NCI-H1417 treated with DMSO at 0.1 percent for 48 hours (cell line): ENCODE measurements around the gene LRRC45.
A peak's percentile ranks its signal among the peaks of the same experiment; 100 is the strongest.
"Not testable (repeated sequence)": the region's sequence is repeated elsewhere in the genome, so short reads cannot be mapped to it uniquely, and the experiment has no call there.

ENCODE experiments used
- DNase-seq: peaks from one replicate; lab custom pipeline; 2025; lab: John Stamatoyannopoulos, UW

LRRC45 gene

DNA sequence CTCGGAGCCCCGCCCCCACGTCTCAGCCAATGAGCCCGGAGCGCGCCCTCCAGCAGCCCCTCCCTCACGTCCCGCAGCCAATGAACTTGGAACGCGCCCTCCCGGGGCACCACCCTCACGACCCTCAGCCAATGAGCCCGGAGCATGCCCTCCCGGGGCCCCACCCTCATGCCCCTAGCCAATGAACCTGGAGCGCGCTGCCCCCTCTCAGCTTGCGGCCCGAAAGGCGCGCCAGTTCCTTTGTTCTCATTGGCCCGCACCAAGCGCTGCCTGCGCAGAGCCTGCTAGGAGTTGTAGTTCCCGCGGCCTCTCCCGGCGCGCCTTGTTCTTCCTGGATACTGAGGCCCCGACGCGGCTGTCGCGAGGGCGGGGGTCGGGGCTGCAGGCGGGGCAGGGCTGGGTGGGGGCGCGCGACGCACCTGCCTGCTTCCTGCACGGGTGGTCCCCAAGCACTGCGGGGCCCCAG is at the start of gene LRRC45:
LRRC45 (plus strand) TSS at position 325 of the 466 bp plus-strand sequence. CDS start 339 bp downstream, outside the sequence.
- peak; percentile 97 for DNase-seq

DNA sequence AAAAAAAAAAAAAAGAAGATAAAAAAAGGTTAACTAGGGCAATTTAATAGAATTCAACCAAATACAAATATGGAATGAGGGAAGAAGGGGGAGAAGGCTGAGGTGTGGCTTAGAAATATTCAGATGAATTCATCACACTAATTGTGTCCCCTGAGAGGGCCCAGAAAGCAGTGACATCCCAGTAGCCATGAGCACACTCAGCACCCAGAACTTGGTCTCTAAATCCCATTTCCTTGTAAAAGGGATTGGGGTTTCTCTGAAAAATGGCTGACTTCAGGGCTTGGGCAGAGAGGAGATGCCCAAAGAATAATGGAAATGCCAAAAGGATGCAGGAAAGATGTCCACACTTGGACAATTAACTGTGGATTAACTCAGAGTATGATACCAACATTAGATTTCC is 49.7 kb upstream of the LRRC45 start:
- DNase-seq: no peak

DNA sequence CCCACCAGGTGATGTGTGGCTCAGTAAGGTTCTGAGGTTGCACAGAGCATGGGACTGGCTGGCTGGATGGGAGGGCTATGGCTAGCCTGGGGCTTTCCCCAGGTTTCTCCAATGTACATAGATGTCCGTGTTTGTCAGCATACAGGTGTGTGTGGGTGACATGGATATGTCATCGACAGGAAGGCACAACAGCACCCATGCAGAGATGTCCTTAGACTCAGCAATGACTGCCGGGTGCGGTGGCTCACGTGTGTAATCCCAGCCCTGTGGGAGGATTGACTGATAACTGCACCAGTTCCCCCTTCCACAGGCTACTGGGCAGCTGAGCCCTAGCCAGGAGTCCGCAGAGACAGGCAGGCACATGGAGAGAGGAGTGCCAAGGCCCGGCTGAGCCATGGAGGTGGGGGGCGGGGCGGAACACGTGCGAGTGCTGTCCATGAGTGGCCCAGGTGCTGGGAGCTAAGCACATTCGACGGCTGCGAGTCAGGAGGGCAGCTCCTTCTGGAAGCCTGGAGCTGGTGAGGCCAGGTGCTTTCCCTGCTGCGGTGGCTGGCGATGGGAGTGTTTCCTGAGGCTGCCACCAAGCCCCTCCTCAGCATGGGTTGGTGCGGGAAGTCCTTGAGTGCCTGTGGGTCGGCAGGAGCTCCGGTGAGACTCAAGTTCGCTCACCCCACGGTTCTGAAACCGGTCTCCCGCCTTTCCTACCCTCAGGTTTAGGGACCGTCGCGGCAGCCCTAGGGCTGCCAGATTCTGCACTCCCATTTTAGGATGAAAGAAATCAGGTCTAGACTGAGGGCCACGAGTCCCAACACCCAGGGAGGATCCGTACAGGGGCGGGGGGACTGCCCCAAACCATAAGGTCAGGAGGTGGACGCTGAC is 46.5 kb upstream of the LRRC45 start:
- DNase-seq: peak; percentile 24

DNA sequence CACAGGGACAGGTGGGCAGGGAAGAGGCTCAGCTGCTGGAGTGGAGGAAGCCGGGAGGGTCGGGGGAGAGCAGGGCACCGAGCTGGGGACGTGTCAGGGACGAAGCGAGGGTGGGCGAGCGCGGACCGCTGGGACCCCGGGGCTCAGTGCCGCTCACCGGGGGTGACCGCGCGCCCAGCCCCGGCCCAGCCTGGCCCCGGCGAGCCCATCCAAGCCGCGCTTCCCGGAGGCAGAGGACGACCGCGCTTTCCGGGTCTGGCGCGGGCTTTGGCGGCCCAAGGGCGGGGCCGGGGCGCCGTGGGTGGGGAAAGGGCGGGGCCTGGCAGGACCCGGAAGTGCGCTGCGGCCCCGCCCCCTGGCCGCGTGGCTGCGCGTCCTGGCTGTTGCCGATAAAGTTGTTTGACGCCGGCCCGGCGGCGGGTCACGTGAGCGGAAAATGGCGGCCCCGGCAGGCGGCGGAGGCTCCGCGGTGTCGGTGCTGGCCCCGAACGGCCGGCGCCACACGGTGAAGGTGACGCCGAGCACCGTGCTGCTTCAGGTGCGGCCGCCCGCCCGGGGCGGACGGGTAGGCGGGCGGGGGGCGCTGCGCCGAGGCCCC is 45.8 kb upstream of the LRRC45 start, which contains the start of gene ASPSCR1:
ASPSCR1 (plus strand) TSS at position 419 of the 598 bp plus-strand sequence; CDS start at position 437, 18 bp downstream.
- DNase-seq: peak; percentile 58

DNA sequence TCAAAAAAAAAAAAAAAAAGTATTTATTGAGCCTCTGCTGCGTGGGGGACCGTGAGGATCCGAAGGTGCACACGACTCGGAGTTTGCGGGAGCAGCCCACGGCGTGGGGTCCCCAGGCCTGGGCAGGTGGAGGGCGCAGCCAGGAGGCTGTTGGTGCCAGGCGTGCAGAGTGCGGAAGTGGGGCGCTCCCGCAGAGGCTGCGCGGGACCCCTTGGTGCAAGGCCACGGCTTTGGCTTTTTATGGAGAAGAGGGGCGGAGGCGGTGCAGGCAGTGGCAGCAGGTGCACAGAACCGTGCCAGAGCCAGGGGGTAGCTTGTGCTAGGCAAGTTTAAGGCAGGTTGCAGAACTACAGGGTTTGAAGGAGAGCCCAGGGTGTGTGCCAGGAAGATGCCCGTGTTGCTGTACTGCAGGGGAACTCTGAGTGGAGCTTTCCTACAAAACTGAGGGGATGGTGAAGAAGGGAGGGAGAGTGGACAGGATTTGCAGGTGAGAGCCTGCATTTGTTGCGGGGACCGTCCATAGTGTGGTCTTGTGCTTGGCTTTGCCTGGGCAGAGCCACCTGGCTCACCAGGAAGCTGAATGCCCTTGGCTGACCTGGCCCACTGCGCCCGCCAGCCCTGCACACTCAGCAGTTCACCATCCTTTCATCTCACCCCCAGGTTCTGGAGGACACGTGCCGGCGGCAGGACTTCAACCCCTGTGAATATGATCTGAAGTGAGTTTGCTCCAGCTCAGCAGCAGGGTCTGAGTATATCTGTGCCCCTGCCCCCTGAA is 44.4 kb upstream of the LRRC45 start:
- DNase-seq: no peak

DNA sequence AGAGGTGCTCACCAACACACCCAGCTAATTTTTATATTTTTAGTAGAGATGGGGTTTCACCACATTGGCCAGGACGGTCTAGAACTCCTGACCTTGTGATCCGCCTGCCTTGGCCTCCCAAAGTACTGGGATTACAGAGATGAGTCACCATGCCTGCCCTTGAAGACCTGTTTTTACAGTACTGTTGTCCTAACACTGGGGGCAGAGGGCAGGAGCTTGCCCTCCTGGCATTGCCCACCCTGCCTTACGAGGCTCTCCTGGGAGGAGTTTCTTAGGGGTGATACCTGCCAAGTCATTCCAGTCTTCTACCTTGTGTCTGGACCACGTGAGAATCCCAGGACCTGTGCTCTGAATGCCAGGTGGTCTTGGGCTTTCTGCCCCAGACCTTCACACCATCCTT is 43.0 kb upstream of the LRRC45 start:
- DNase-seq: no peak

DNA sequence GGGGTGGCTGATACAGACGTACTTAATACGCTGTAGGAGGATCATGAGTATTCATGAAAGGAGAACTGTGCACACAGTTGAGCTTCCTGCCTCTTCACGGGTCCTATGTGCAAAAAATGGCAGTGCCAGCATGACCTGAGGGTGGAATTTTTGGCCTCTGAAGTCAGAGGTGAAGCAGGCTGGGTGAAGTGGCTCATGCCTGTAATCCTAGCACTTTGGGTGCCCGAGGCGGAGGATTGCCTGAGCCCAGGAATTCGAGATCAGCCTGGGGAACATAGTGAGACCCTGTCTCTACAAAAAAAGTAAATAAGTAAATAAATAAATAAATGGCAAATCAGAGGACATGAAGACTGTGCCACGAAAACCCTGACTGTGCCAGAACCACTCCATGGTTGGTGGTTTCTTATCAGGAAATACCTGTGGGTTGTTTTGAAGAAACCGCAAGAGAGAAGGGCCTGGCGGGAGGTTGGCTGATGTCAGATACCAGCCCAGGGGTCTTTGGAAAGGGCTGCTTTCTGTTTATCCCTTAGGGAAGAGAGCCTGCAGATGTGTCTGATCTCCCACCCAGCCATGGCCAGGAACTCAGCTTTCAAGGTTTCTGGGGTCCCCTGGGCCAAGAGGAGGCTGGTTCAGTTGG is 42.3 kb upstream of the LRRC45 start:
- DNase-seq: no peak

DNA sequence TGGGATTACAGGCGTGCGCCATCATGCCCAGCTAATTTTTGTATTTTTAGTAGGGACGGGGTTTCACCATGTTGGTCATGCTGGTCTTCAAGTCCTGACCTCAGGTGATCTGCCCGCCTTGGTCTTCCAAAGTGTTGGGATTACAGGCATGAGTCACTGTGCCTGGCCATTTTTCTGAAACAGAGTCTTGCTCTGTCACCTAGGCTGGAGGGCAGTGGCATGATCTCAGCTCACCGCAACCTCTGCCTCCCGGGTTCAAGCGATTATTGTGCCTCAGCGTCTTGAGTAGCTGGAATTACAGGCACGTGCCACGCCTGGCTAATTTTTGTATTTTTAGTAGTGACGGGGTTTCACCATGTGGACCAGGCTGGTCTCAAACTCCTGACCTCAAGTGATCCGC is 41.6 kb upstream of the LRRC45 start:
- DNase-seq: not testable (repeated sequence)

DNA sequence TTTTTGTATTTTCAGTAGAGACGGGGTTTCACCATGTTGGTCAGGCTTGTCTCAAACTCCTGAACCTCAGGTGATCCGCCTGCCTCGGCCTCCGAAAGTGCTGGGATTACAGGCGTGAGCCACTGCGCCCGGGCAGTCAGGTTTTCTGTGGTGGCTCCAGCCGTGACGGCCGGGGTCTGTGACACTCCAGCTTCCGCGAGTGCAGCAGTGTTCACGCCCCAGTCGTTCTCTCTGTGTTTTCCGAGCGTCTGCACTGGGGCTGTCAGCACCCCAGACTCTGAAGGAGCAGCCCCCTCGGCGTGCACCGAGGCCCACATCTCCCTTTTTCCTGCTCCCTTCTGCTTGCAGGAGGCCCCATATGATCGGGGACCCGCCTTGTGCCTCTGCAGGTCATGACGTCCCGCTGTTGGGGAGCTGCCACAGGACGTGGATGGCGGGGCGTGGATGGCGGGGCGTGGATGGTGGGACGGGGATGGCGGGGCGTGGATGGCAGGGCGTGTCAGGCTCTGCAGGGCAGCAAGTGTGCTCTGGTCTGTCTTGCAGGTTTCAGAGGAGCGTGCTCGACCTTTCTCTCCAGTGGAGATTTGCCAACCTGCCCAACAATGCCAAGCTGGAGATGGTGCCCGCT is 40.0 kb upstream of the LRRC45 start:
- DNase-seq: no peak

DNA sequence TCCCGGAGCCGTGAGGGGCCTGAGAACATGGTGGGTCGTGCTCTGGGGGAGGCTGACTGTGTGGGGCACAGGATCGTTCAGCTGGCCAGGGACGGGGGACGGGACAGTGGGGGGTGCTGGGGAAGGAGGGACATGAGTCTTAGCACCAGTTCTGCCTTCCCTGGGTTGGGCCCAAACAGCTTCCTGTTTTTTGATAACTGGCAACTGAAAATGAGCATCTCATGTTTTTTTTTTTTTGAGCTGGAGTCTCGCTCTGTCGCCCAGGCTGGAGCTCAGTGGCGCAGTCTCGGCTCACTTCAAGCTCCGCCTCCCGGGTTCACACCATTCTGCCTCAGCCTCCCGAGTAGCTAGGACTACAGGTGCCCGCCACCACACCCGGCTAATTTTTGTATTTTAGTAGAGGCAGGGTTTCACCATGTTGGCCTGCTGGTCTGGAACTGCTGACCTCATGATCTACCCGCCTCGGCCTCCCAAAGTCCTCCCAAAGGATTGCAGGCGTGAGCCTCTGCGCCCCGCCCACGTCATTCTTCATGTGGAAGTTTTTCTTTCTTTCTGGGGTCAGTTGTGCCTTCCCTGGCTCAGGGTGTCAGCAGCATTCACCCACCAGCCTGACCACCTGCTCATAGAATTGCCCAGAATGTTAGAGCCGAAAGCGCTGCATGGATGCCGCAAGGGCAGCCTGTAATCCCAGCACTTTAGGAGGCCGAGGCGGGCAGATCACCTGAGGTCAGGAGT is 39.3 kb upstream of the LRRC45 start:
- no peak for DNase-seq

DNA sequence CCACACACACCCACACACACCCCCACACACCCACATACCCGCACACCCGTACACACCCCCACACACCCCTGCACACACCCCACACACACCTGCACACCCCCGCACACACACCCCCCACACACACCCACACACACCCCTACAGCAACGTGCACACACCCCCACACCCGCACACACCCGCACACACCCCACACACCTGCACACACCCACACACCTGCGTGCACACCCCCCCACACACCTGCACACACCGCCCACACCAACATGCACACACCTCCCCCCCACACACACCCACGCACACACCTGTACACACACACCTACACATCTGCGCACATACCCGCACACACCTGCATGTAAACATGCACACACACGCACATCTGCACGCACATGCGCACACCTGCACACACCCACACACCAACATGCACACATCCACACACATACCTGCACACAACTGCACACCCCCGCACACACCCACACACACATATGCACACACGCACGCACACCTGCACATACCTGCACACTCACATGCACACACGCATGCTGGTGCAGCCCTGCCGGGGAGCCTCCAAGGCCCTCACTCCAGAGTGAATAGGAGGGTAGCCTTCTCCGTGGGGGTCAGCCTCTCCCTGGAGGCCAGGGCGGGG is 38.2 kb upstream of the LRRC45 start:
- no peak for DNase-seq

DNA sequence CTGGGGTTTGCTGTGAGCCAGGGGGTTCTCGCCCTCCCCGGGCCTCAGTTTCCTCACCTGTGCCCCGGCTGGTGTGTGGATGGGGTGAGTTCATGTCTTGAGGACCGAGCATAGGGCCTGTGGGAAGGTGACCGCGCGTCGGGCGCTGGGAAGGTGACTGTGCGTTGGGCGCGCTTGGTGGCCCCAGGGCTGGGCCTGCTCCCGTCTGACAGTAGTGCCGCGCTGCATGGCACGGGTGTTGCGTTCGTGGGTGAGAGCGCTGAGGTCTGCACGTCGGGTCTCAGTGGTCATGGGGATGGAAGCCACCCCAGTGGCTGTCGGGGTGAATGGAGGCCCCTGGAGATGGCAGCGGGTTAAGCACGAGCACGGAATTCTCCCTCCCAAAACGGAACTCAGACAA is 36.5 kb upstream of the LRRC45 start:
- DNase-seq: no peak

DNA sequence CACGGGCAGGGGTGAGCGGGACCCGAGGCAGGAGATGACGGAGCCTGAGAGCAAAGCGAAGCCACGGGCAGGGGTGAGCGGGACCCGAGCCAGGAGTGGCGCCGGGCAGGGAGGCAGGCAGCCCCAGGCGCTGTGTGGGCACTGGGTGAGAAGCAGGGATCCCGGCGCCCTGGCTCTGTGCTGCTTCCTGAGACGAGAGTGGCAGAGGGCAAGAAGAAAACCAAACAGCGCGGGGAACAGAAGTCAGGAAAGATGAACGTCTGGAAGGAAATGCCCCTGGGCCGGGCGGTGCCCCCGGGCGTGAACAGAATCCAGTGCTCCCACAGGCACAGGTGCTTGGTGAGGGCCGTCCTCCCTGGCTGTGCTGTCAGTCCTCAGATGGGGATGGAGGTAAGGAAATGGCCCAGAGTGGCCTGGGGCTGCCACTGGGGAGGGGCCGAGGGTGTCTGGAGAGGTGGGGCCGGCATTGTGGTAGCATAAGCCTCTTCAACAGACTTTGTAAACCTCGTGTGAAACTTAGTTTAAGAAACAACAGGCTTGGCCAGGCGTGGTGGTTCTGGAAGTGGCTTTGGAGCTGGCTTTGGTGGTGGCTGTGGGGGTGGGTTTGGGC is 35.8 kb upstream of the LRRC45 start:
- DNase-seq: no peak

DNA sequence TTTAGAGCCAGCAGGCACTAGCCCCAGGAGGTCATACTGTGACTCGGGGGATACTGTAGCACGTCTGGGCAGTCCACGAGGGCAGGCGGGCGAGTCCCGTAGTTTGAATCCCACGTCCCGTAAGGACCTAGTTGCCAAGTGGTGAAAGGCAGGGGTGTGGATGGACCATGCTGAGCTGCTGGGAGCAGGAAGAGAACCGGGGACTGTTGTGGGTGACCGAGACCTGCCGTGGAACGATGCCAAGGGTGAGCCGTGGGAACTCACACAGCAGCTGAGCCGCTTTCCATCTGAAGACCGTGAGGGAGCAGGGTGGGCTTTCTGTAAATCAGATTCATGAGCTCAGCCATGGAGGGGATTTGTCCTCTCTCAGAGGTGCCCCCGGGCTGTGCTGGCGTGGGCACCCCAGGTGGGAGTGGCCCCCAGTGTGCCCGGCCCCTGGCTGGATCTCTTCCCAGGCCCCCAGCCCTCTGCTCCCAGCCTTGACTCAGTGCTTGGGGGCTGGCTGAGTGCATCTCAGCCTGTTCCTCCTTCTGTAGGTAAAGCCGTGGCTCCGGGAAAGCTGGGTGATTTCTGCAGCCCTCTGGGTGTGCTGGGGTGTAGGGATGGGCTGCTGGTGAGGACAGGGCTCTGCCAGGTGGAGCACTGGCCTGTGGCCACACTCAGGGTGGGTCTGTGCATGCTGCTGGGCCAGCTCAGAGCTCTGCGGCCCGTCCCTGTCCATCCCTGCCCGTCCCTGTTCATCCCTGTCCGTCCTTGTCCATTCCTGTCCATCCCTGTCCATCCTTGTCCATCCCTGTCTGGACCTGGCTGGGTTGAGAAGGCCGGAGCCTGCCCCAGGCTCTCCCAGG is 32.0 kb upstream of the LRRC45 start:
- no peak for DNase-seq

DNA sequence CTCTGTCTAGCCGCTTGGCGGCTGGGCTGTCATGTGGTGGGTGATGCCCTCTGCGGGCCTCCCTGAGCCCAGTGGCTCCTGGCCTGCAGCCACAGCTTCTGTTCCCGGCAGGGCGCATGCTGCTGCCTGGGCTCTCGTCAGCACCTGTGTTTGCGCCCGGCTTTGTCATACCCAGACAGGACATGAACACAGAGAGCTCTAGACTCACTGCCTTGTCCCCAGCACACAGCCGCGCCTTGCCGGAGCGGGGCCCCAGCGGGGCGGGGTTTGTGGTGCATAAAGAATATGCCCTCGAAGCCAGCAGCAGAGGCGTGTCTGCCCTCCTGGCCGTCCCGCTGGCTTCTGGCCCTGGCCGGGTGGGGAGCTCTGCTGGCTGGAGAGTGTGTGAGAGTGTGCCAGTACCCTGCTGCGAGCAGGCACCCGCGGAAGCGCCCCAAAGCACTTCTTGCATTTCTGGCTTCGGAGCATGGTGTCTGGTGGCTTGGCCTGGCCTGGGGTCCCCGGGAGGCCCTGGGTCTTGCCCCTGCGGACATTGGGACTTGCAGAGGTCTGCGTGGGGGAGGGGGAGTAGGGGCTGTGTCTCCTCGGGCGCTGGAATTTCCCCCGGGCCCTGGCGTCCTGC is 31.3 kb upstream of the LRRC45 start:
- no peak for DNase-seq

DNA sequence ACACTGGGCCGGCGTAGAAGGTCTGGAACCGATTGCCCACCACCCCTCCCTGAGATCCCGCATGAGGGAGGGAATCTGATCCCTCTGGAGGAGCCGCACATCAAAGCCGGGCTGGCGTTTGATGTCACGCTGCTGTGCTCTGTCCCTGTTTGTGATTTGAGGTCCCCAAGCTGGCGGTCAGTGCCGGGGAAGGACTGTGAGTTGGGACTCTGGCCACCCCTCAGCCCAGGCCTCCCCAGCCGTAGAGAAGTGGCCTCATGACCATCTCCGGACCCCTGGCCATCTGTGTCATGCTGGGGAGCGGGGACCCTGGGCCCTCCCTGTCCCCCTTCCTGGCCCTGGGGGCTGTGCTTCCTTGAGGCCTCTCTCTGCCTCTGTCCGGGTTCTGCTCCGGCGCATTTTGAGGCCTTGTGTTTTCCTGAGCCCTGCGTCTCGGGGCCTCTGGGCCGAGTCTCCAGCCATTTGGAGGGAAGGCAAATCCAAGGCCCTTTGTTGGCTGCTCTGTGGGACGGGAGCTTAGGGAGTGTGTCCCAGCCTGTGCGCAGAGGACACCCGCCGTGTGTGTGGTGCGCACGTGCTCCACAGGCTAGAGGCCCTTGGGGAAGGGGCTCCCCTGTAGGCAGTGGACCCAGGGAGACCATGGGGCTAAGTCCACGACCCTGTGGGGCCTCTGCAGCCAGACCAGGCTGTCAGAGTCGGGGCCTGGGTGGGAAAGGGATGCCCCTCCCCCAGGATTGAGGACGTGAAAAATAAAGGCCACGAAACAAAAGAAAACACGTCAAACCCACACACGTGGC is 30.6 kb upstream of the LRRC45 start:
- DNase-seq: no peak

DNA sequence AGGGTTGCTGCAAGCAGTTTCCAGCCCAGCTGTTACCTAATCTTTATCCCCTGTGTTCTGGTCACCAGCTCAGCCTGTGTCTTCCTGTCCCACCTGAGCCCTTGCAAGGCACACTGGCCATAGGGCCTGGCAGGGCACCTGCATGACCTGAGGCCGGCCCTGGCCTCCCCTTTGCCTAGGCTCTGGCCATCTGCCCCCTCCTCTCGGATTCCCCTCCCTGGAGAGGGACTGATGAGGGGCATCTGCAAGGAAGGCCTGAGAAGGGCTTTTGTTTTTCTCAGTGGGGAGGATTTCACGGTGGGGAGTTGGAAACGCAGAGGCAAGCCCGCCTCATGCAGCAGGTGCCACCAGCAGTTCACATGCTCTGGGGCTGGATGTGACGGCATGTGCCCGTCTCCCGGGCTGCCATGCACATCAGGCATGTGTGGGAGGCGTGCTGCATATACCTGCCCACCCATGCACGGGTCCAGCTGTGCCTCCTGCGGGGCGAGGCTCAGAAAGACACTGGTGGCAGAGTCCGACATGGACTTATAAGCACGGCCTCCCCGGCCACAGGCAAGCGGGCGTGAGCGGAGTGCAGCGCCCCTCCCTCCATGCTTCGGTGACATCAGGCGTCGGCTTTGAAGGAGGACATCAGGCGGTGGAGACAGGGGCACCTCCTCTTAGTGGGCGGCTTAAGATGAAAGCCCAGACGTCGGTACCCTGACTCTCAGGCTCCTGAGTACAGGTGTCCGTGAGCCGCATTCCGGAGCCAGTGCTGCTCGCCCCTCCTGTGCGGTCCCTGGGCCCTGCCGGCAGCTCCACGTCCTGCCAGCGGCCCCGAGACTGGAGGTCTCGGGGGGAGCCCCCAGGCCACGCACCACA is 29.1 kb upstream of the LRRC45 start:
- DNase-seq: no peak
